Loucy (cell line): Measurements from ENCODE around the gene CLSTN2.

Experiments used
- H2AFZ ChIP-seq: fragments of 200-600 bp; sonication (generic); 2 replicates; pipeline ENCODE4 v1.6.0; 2016; ENCODE audit warnings: antibody characterized with exemption, mild to moderate bottlenecking, low read length, moderate library complexity
- H3F3A ChIP-seq: fragments of 200-600 bp; 2 replicates; pipeline ENCODE4 v1.6.0; 2016; ENCODE audit warnings: antibody characterized with exemption, low read depth, mild to moderate bottlenecking
- H3K27me3 ChIP-seq: fragments of 200-600 bp; sonication (generic); 2 replicates; pipeline ENCODE4 v1.6.1; 2014; ENCODE audit warnings: low read length, mild to moderate bottlenecking; ENCODE audit not compliant: insufficient read depth, poor library complexity, severe bottlenecking
- H3K36me3 ChIP-seq: fragments of 200-600 bp; sonication (generic); 2 replicates; pipeline ENCODE4 v1.6.1; 2016; ENCODE audit warnings: low read length; ENCODE audit not compliant: insufficient read depth
- H3K4me1 ChIP-seq: fragments of 200-600 bp; sonication (generic); 2 replicates; pipeline ENCODE4 v1.5.1; 2014; ENCODE audit warnings: low read length, mild to moderate bottlenecking; ENCODE audit not compliant: insufficient read depth, poor library complexity, severe bottlenecking
- H3K4me2 ChIP-seq: fragments of 200-600 bp; sonication (generic); 2 replicates; pipeline ENCODE4 v1.6.0; 2014; ENCODE audit warnings: antibody characterized with exemption, low read length, low read depth, mild to moderate bottlenecking; ENCODE audit not compliant: poor library complexity, severe bottlenecking
- H3K4me3 ChIP-seq: fragments of 200-600 bp; sonication (generic); 2 replicates; pipeline ENCODE4 v1.5.1; 2014; ENCODE audit warnings: low read length, mild to moderate bottlenecking, mixed read lengths; ENCODE audit not compliant: poor library complexity, severe bottlenecking
- H3K79me2 ChIP-seq: fragments of 200-600 bp; sonication (generic); 2 replicates; pipeline ENCODE4 v1.6.1; 2014; ENCODE audit warnings: low read length; ENCODE audit not compliant: insufficient read depth
- H3K9ac ChIP-seq: fragments of 200-600 bp; sonication (generic); 2 replicates; pipeline ENCODE4 v1.6.0; 2014; ENCODE audit warnings: mild to moderate bottlenecking, low read depth, low read length, moderate library complexity; ENCODE audit not compliant: poor library complexity, severe bottlenecking
- H3K9me2 ChIP-seq: fragments of 200-600 bp; sonication (generic); replicated peaks from 2 replicates; pipeline ENCODE4 v1.6.1; 2016; ENCODE audit warnings: low read depth, low read length, mixed read lengths
- H3K9me3 ChIP-seq: fragments of 200-600 bp; sonication (generic); 2 replicates; pipeline ENCODE4 v1.6.1; 2014; ENCODE audit warnings: mild to moderate bottlenecking, antibody characterized with exemption, low read length, low read depth; ENCODE audit not compliant: insufficient read depth
- H4K20me1 ChIP-seq: fragments of 200-600 bp; sonication (generic); 2 replicates; pipeline ENCODE4 v1.6.0; 2014; ENCODE audit warnings: antibody characterized with exemption, low read length, mild to moderate bottlenecking; ENCODE audit not compliant: insufficient read depth, poor library complexity, severe bottlenecking
- EZH2phosphoT487 ChIP-seq: fragments of 200-600 bp; IDR thresholded peaks from 2 replicates; pipeline ENCODE4 v1.6.1; 2018; ENCODE audit warnings: antibody characterized with exemption, mild to moderate bottlenecking, moderate library complexity, borderline replicate concordance
- TF ChIP-seq, protein P1 (sequence below): fragments of 200-600 bp; sonication (generic); conservative IDR thresholded peaks from 2 replicates; pipeline ENCODE4 v1.5.1; 2014; ENCODE audit warnings: mild to moderate bottlenecking, antibody characterized with exemption, low read length

The CLSTN2 gene

GRCh38 chr3:140178482-140178881 is 243.5 kb downstream of the CLSTN2 start:
- Histone ChIP-seq H3K9me3 (no peaks in the 10 kb centered on the region), H3K79me2 (no peaks in the 10 kb centered on the region), H3K4me3 (no peak overlapping the region), H3K9ac (no peak overlapping the region), H2AFZ (no peak overlapping the region), H3F3A (no peaks in the 10 kb centered on the region), H4K20me1 (no peaks in the 10 kb centered on the region), H3K36me3 (no peaks in the 10 kb centered on the region), H3K4me1 (no peaks in the 10 kb centered on the region), H3K27me3 (no peaks in the 10 kb centered on the region), H3K4me2 (peak overlapping the region; percentile 18), H3K9me2 (no peaks in the 10 kb centered on the region)
- TF ChIP-seq, protein P1, sequence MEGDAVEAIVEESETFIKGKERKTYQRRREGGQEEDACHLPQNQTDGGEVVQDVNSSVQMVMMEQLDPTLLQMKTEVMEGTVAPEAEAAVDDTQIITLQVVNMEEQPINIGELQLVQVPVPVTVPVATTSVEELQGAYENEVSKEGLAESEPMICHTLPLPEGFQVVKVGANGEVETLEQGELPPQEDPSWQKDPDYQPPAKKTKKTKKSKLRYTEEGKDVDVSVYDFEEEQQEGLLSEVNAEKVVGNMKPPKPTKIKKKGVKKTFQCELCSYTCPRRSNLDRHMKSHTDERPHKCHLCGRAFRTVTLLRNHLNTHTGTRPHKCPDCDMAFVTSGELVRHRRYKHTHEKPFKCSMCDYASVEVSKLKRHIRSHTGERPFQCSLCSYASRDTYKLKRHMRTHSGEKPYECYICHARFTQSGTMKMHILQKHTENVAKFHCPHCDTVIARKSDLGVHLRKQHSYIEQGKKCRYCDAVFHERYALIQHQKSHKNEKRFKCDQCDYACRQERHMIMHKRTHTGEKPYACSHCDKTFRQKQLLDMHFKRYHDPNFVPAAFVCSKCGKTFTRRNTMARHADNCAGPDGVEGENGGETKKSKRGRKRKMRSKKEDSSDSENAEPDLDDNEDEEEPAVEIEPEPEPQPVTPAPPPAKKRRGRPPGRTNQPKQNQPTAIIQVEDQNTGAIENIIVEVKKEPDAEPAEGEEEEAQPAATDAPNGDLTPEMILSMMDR, result no peak
- TF ChIP-seq EZH2phosphoT487, result no peak

- Histone ChIP-seq H3K4me1 (no peaks in the 10 kb centered on the region), H3K27me3 (no peaks in the 10 kb centered on the region), H4K20me1 (no peaks in the 10 kb centered on the region), H3K4me2 (no peak overlapping the region), H3K36me3 (no peaks in the 10 kb centered on the region), H2AFZ (no peak overlapping the region), H3K79me2 (no peaks in the 10 kb centered on the region), H3K4me3 (no peak overlapping the region), H3K9ac (no peak overlapping the region), H3K9me2 (no peaks in the 10 kb centered on the region), H3K9me3 (no peaks in the 10 kb centered on the region), H3F3A (no peaks in the 10 kb centered on the region)
- TF ChIP-seq, protein P1, result no peak
- TF ChIP-seq EZH2phosphoT487, result no peak
These were observed 245.6 kb downstream of the CLSTN2 start for GRCh38 chr3:140180603-140181002.

DNA sequence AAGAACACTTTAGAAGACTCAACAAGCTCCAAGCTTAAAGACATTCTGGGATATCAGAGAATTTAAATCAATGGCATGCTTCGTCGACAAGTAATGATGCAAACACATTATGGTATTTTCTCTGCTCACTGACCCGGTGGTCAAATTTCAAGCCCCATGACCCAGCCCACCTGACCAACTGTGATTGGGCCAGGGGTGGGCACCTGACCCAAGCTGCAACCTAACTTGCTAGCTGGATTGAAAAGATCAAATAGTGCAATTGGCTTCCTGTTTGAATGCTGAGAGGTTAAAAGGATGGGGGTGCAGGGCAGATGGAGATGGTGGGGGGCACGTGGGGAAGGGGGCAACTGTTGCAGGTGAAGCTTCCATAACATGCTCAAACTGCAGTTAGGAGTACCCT is 250.4 kb downstream of the CLSTN2 start:
- H4K20me1 ChIP-seq, result no peaks in the 10 kb centered on the region
- no peaks in the 10 kb centered on the region for H3F3A ChIP-seq
- no peaks in the 10 kb centered on the region for H3K9me2 ChIP-seq
- H2AFZ ChIP-seq, result no peak overlapping the region
- no peak overlapping the region for H3K4me3 ChIP-seq
- no peak overlapping the region for H3K4me2 ChIP-seq
- no peak overlapping the region for H3K9ac ChIP-seq
- TF ChIP-seq, protein P1, result no peak
- no peak for TF ChIP-seq EZH2phosphoT487
- no peaks in the 10 kb centered on the region for H3K36me3 ChIP-seq
- no peaks in the 10 kb centered on the region for H3K27me3 ChIP-seq
- no peaks in the 10 kb centered on the region for H3K79me2 ChIP-seq
- no peaks in the 10 kb centered on the region for H3K9me3 ChIP-seq
- no peaks in the 10 kb centered on the region for H3K4me1 ChIP-seq
